Liver (tissue), 9 donors: Measurements from ENCODE around the gene POU2AF3. TPM values are rescaled to one million over a fixed set of nuclear protein-coding genes. Genes with fewer than 3 reads are reported as not detected.

Experiments
- DNase-seq: peaks from one replicate; pipeline ENCODE4 v3.0.0-alpha.2; 2017; ENCODE audit warnings: low spot score
- H3K27ac ChIP-seq, 2 donors: one replicate each; pipeline ENCODE4 v1.7.0; 2013; ENCODE audit warnings: inconsistent platforms in 2 of 2, low read length in 2 of 2, control low read depth in 1 of 2, low read depth in 1 of 2, mild to moderate bottlenecking in 1 of 2
- H3K27me3 ChIP-seq, 4 donors: one replicate each; pipeline versions ENCODE4 v1.6.1 to v1.7.0; 2013; ENCODE audit warnings: low read length in 3 of 4, inconsistent platforms in 1 of 4, mild to moderate bottlenecking in 1 of 4, moderate library complexity in 1 of 4; ENCODE audit not compliant: control insufficient read depth in 4 of 4, insufficient read depth in 4 of 4
- H3K36me3 ChIP-seq, 4 donors: one replicate each; pipeline versions ENCODE4 v1.6.1 to v1.7.0; 2013; ENCODE audit warnings: low read length in 3 of 4, mild to moderate bottlenecking in 3 of 4, low read depth in 1 of 4, moderate library complexity in 1 of 4; ENCODE audit not compliant: control insufficient read depth in 4 of 4, insufficient read depth in 3 of 4
- H3K4me1 ChIP-seq, 4 donors: one replicate each; pipeline versions ENCODE4 v1.6.1 to v1.7.0; 2013; ENCODE audit warnings: low read length in 3 of 4, mild to moderate bottlenecking in 3 of 4, moderate library complexity in 1 of 4; ENCODE audit not compliant: control insufficient read depth in 4 of 4, insufficient read depth in 4 of 4
- H3K4me3 ChIP-seq, 3 donors: one replicate each; pipeline versions ENCODE4 v1.6.1 to v1.7.0; 2013; ENCODE audit warnings: low read length in 3 of 3, control low read depth in 1 of 3, low read depth in 1 of 3, mild to moderate bottlenecking in 1 of 3
- H3K9ac ChIP-seq, 2 donors: one replicate each; pipeline ENCODE4 v1.7.0; 2013; ENCODE audit warnings: low read length in 2 of 2, mild to moderate bottlenecking in 2 of 2, moderate library complexity in 2 of 2, control low read depth in 1 of 2, low read depth in 1 of 2
- H3K9me3 ChIP-seq, 4 donors: one replicate each; pipeline versions ENCODE4 v1.6.1 to v1.7.0; 2013; ENCODE audit warnings: low read length in 3 of 4; ENCODE audit not compliant: control insufficient read depth in 4 of 4
- ATF3 ChIP-seq: IDR thresholded peaks from 2 replicates; pipeline ENCODE4 v1.6.1; 2016; ENCODE audit warnings: antibody characterized with exemption
- EGR1 ChIP-seq, 2 donors: IDR thresholded peaks; 2 replicates each; pipeline ENCODE4 v1.6.1; 2016 to 2018; ENCODE audit warnings: antibody characterized with exemption in 2 of 2, low read depth in 2 of 2
- FOXA1 ChIP-seq: IDR thresholded peaks from 2 replicates; pipeline ENCODE4 v1.6.1; 2016; ENCODE audit warnings: antibody characterized with exemption
- FOXA2 ChIP-seq: IDR thresholded peaks from 2 replicates; pipeline ENCODE4 v1.6.1; 2016; ENCODE audit warnings: antibody characterized with exemption
- HNF4A ChIP-seq, 2 donors: conservative IDR thresholded peaks; 2 replicates each; pipeline ENCODE4 v1.6.1; 2016; ENCODE audit warnings: antibody characterized with exemption in 2 of 2, mild to moderate bottlenecking in 2 of 2
- JUND ChIP-seq, 2 donors: IDR thresholded peaks; 2 replicates each; pipeline ENCODE4 v1.6.1; 2016; ENCODE audit warnings: antibody characterized with exemption in 2 of 2
- MAX ChIP-seq: IDR thresholded peaks from 2 replicates; pipeline ENCODE4 v1.6.1; 2016; ENCODE audit warnings: antibody characterized with exemption
- NR2F2 ChIP-seq: IDR thresholded peaks from 2 replicates; pipeline ENCODE4 v1.6.1; 2016; ENCODE audit warnings: antibody characterized with exemption
- RAD21 ChIP-seq, 2 donors: IDR thresholded peaks; 2 replicates each; pipeline ENCODE4 v1.6.1; 2016; ENCODE audit warnings: antibody characterized with exemption in 2 of 2, mild to moderate bottlenecking in 2 of 2
- REST ChIP-seq: IDR thresholded peaks from 2 replicates; pipeline ENCODE4 v1.6.1; 2016; ENCODE audit warnings: antibody characterized with exemption, mild to moderate bottlenecking
- RXRA ChIP-seq, 2 donors: IDR thresholded peaks; 2 replicates each; pipeline ENCODE4 v1.6.1; 2017 to 2018; ENCODE audit warnings: antibody characterized with exemption in 2 of 2, mild to moderate bottlenecking in 1 of 2
- SP1 ChIP-seq: IDR thresholded peaks from 2 replicates; pipeline ENCODE4 v1.6.1; 2018; ENCODE audit warnings: antibody characterized with exemption, mild to moderate bottlenecking
- TAF1 ChIP-seq: conservative IDR thresholded peaks from 2 replicates; pipeline ENCODE4 v1.6.1; 2016; ENCODE audit warnings: antibody characterized with exemption, mild to moderate bottlenecking
- YY1 ChIP-seq: IDR thresholded peaks from 2 replicates; pipeline ENCODE4 v1.6.1; 2016; ENCODE audit warnings: antibody characterized with exemption, mild to moderate bottlenecking
- ZBTB33 ChIP-seq: IDR thresholded peaks from 2 replicates; pipeline ENCODE4 v1.6.1; 2016; ENCODE audit warnings: antibody characterized with exemption
- WGBS: extraction: QIAGEN DNeasy Blood & Tissue Kit; methylation state at CpG from one replicate; pipeline ENCODE4 v1.1.7; 2013; 5-methylcytosine and 5-hydroxymethylcytosine counted together
- polyA plus RNA-seq, 2 donors: library from polyadenylated mRNA; stranded (reverse) in 1 of 2; unstranded in 1 of 2; fragments of 200-250 nt in 1 of 2; fragments of >200 nt in 1 of 2; fragmentation: Nextera tagmentation in 1 of 2; extraction: Ambion mirVana in 1 of 2; gene quantifications; one replicate each; pipeline versions ENCODE4 v1.2.1 to v1.2.3, GENCODE V29; 2013 to 2015
- total RNA-seq, 2 donors: library from RNA; depleted of rRNA; stranded (reverse); fragments of >200 nt; gene quantifications; one replicate each; pipeline ENCODE4 v1.2.3, GENCODE V29; 2014
- donor health status: healthy.
- donor health status: healthy.
- donor health status: healthy.
- donor health status: healthy.
- donor health status: healthy.

Gene POU2AF3
- total and polyA plus RNA-seq, 4 donors = 0.17 to 0.68 (median 0.49) TPM

GRCh38 chr11:111330234-111330893, 32.0 kb downstream of the POU2AF3 start (continued):
- TF ChIP-seq REST = no peak
- peak; percentile 95 to 99 for TF ChIP-seq HNF4A (conservative IDR thresholded peaks at IDR 0.05)
- TF ChIP-seq NR2F2 = peak; percentile 88
- no peak for TF ChIP-seq EGR1 (IDR thresholded peaks at IDR 0.05; ENCODE audit: low read depth in 2 of 2)
- TF ChIP-seq FOXA1 = no peak
- no peak for TF ChIP-seq ZBTB33
- peak; percentile 48 for TF ChIP-seq MAX

GRCh38 chr11:111331711-111332479, 33.5 kb downstream of the POU2AF3 start:
- WGBS = 87% methylated on average over 4 of the region's 4 CpGs
- Histone ChIP-seq H3K27ac (no peak overlapping the region), H3K4me3 (no peak overlapping the region), H3K27me3 (no peaks in the 10 kb centered on the region), H3K36me3 (no peaks in the 10 kb centered on the region), H3K4me1 (peaks cover 13 to 67% (median 53%) of the 10 kb centered on the region in 4 donors), H3K9me3 (no peaks in the 10 kb centered on the region), H3K9ac (no peak overlapping the region)
- TF ChIP-seq HNF4A (conservative IDR thresholded peaks at IDR 0.05) = no peak
- TF ChIP-seq YY1 = no peak
- TF ChIP-seq NR2F2 = no peak
- no peak for TF ChIP-seq MAX
- TF ChIP-seq RAD21 (IDR thresholded peaks at IDR 0.05) = no peak
- no peak for DNase-seq

- no peaks in the 10 kb centered on the region for H3K9me3 ChIP-seq
- peak; percentile 50 for DNase-seq
- H3K4me1 ChIP-seq = peaks cover 14 to 59% (median 47%) of the 10 kb centered on the region in 4 donors
- WGBS = 29% methylated on average over 9 of the region's 9 CpGs
- peak overlapping the region; percentile 46 to 58 for H3K27ac ChIP-seq
- no peaks in the 10 kb centered on the region for H3K36me3 ChIP-seq
- no peak overlapping the region for H3K4me3 ChIP-seq
- no peaks in the 10 kb centered on the region for H3K27me3 ChIP-seq
- no peak overlapping the region for H3K9ac ChIP-seq
- TF ChIP-seq FOXA1 (peak; percentile 95), EGR1 (IDR thresholded peaks at IDR 0.05; ENCODE audit: low read depth in 2 of 2) (peak in 1 of 2 donors; percentile 70), TAF1 (peak; percentile 34), HNF4A (conservative IDR thresholded peaks at IDR 0.05) (peak; percentile 56 to 83), NR2F2 (peak; percentile 64), SP1 (peak; percentile 94), FOXA2 (peak; percentile 95), JUND (IDR thresholded peaks at IDR 0.05) (peak; percentile 31 to 62), ATF3 (no peak), REST (peak; percentile 53), RXRA (IDR thresholded peaks at IDR 0.05) (peak; percentile 64 to 90), RAD21 (IDR thresholded peaks at IDR 0.05) (peak; percentile 56 to 63)
These were observed 36.5 kb downstream of the POU2AF3 start for GRCh38 chr11:111334532-111335502.
